Gastrocnemius medialis (tissue), 4 donors: ENCODE measurements around the gene LRRC28. TPM values are rescaled to one million over a fixed set of nuclear protein-coding genes. Genes with fewer than 3 reads are reported as not detected.

Experiments
- ATAC-seq, 2 donors: fragments of 150-250 bp; one replicate each; pipeline ENCODE4 v1.9.1; 2016
- DNase-seq, 2 donors: peaks; one replicate each; pipeline ENCODE4 v3.0.0-alpha.2; 2019
- H3K27ac ChIP-seq, 4 donors: fragments of 200-600 bp; sonication (generic); 1 replicate in 1 of 4; 2 replicates in 3 of 4; pipeline ENCODE4 v1.5.1; 2016 to 2018; ENCODE audit warnings: mild to moderate bottlenecking in 2 of 4, moderate library complexity in 1 of 4
- H3K27me3 ChIP-seq, 3 donors: fragments of 200-600 bp; sonication (generic) in 2 of 3; 1 replicate in 1 of 3; 2 replicates in 2 of 3; pipeline versions ENCODE4 v1.5.1 to v1.6.0; 2016 to 2019; ENCODE audit warnings: mild to moderate bottlenecking in 1 of 3, moderate library complexity in 1 of 3
- H3K36me3 ChIP-seq, 2 donors: fragments of 200-600 bp; sonication (generic) in 1 of 2; one replicate each; pipeline ENCODE4 v1.5.1; 2017 to 2018
- H3K4me1 ChIP-seq, 2 donors: fragments of 200-600 bp; sonication (generic) in 1 of 2; one replicate each; pipeline ENCODE4 v1.5.1; 2016 to 2017; ENCODE audit warnings: mild to moderate bottlenecking in 2 of 2
- H3K4me3 ChIP-seq, 4 donors: fragments of 200-600 bp; sonication (generic) in 3 of 4; 1 replicate in 1 of 4; 2 replicates in 3 of 4; pipeline ENCODE4 v1.5.1; 2016 to 2019; ENCODE audit warnings: mild to moderate bottlenecking in 2 of 4
- H3K9me3 ChIP-seq, 3 donors: fragments of 200-600 bp; sonication (generic) in 2 of 3; 1 replicate in 1 of 3; 2 replicates in 2 of 3; pipeline ENCODE4 v1.5.1; 2016 to 2019
- POLR2A ChIP-seq, 2 donors: fragments of 450-650 bp; IDR thresholded peaks; one replicate each; pipeline ENCODE4 v1.6.1; 2017; ENCODE audit warnings: antibody characterized with exemption in 2 of 2, mild to moderate bottlenecking in 2 of 2, moderate library complexity in 2 of 2
- in situ Hi-C, 4 donors: fragments of 200-750 bp; cut with MboI; loops; one replicate each; pipeline versions ENCODE4 v1.15.0 to v1.8.0; 2017; ENCODE audit warnings: low sequenced_read_pairs in 4 of 4
- intact Hi-C: fragments of 100-400 bp; cut with DNase I; formaldehyde crosslinking; loops from one replicate; pipeline ENCODE4 v1.15.1; 2023; ENCODE audit warnings: low total_unique reads
- total RNA-seq, 4 donors: library from RNA; depleted of rRNA; stranded (reverse); fragments of >200 nt; gene quantifications; one replicate each; pipeline versions ENCODE4 v1.1.0 to v1.2.3, GENCODE V29; 2016
- TF ChIP-seq, protein P1 (sequence below), 5 experiments: fragments of 450-650 bp in 3 of 5; fragments of 200-600 bp in 2 of 5; sonication (generic) in 2 of 5; IDR thresholded peaks in 4 of 5; conservative IDR thresholded peaks in 1 of 5; 1 replicate in 4 of 5; 2 replicates in 1 of 5; pipeline ENCODE4 v1.5.1; 2016 to 2019; ENCODE audit warnings: antibody characterized with exemption in 5 of 5, mild to moderate bottlenecking in 3 of 5, moderate library complexity in 3 of 5

The LRRC28 gene
- total RNA-seq, 4 donors from 2014 or later, result 22.0 to 48.5 (median 36.9) TPM

DNA sequence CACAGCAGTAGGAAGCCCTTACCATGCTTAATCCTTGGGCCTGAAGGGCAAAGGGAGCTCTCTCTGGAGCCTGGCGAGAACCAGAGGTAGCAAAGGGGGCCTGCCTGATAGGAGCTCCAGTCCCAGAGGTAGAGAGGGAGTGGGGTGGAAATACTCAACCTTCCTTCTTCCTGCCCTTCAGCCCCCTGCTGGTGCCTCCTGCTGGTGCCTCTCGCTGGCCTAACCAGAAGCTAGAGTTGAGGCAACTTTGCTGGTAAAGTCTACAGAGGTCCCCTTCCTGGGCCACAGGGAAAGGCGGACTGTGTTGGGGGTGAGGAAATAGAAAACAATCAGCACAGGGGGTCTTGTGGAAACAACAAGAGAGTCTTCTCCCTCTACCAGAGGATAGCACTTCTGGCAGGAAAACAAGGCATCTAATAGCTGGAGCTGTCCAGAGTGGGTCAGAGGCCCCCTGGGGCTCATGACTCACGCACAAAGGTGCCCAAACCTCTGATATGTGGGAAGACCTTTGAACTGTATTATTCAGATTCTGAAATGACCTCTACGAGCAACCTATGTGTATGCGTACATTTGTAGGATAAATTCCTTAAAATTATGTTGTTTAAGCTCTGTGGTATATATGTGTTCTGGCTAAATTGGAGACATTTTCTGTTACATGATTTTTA, 133.9 kb downstream of the LRRC28 start:
- DNase-seq (no peak), ATAC-seq (no peak)
- no peaks in the 10 kb centered on the region for H3K36me3 ChIP-seq
- in situ Hi-C loops (loop anchor here in 1 of 4 donors (25.0 kb wide), 1 partner anchor 98 kb away; no protein-coding TSS in a partner anchor), intact Hi-C loops (no loop called here)
- H3K27me3 ChIP-seq, result no peaks in the 10 kb centered on the region
- no peaks in the 10 kb centered on the region for H3K9me3 ChIP-seq
- TF ChIP-seq POLR2A (IDR thresholded peaks at IDR 0.05), result no peak
- TF ChIP-seq, protein P1, sequence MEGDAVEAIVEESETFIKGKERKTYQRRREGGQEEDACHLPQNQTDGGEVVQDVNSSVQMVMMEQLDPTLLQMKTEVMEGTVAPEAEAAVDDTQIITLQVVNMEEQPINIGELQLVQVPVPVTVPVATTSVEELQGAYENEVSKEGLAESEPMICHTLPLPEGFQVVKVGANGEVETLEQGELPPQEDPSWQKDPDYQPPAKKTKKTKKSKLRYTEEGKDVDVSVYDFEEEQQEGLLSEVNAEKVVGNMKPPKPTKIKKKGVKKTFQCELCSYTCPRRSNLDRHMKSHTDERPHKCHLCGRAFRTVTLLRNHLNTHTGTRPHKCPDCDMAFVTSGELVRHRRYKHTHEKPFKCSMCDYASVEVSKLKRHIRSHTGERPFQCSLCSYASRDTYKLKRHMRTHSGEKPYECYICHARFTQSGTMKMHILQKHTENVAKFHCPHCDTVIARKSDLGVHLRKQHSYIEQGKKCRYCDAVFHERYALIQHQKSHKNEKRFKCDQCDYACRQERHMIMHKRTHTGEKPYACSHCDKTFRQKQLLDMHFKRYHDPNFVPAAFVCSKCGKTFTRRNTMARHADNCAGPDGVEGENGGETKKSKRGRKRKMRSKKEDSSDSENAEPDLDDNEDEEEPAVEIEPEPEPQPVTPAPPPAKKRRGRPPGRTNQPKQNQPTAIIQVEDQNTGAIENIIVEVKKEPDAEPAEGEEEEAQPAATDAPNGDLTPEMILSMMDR (IDR thresholded peaks at IDR 0.05 in 4 of 5, conservative IDR thresholded peaks at IDR 0.05 in 1 of 5), result no peak
- H3K4me3 ChIP-seq, result no peak overlapping the region
- peaks cover 12 to 23% of the 10 kb centered on the region in 2 donors for H3K4me1 ChIP-seq
- no peak overlapping the region for H3K27ac ChIP-seq

DNA sequence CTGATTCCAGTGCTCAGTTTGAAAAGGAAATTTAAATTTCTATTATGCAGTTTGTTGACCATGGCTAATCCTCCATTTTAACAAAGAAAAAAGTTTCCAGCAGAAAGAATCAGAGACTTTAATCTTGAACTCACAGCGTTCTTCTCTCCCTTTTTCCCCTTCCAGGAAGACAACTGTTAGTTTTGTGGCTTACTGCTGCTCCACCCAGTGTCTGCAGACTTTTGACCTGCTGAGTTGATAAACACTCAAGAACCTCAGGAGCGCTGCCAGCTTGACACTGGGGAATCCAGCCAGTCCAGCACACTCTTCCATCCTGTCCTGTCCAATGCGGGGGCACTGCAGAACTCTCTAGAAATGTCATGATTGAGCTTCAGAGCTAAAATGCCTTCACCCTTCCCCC, 134.6 kb downstream of the LRRC28 start:
- H3K4me3 ChIP-seq, result no peak overlapping the region
- ATAC-seq (peak; percentile 68 to 75), DNase-seq (peak in 1 of 2 donors; percentile 57)
- in situ Hi-C loops, result loop anchor here in 1 of 4 donors (25.0 kb wide), 1 partner anchor 99 kb away; no protein-coding TSS in a partner anchor
- TF ChIP-seq, protein P1 (IDR thresholded peaks at IDR 0.05 in 4 of 5, conservative IDR thresholded peaks at IDR 0.05 in 1 of 5), result no peak
- no peaks in the 10 kb centered on the region for H3K9me3 ChIP-seq
- intact Hi-C loops, result no loop called here
- no peak overlapping the region for H3K27ac ChIP-seq
- H3K4me1 ChIP-seq, result peaks cover 12 to 23% of the 10 kb centered on the region in 2 donors
- no peaks in the 10 kb centered on the region for H3K27me3 ChIP-seq
- no peaks in the 10 kb centered on the region for H3K36me3 ChIP-seq

DNA sequence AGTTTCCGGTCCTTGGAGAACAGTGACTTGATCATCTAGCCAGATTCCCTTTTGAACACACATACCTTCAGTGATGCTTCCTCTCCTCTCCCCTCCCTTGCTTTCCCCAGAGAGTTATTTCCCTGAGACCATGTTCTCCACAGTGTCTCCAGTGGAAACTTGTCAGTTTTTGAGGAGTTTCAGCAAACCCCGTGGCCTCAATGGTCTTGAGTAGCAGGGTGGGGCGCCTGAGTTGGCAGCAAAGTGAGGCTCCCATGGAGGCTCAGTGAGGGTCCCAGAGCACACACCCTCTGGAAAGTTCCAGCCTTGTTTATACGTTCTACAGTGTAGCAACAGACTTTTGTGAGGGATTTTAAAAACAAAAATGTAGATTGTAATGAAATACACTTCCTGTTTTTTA, 135.1 kb downstream of the LRRC28 start:
- in situ Hi-C loops (loop anchor here in 1 of 4 donors (25.0 kb wide), 1 partner anchor 99 kb away; no protein-coding TSS in a partner anchor), intact Hi-C loops (no loop called here)
- no peaks in the 10 kb centered on the region for H3K27me3 ChIP-seq
- H3K4me3 ChIP-seq, result no peak overlapping the region
- TF ChIP-seq, protein P1 (IDR thresholded peaks at IDR 0.05 in 4 of 5, conservative IDR thresholded peaks at IDR 0.05 in 1 of 5), result no peak
- TF ChIP-seq POLR2A (IDR thresholded peaks at IDR 0.05), result no peak
- peaks cover 12 to 23% of the 10 kb centered on the region in 2 donors for H3K4me1 ChIP-seq
- no peaks in the 10 kb centered on the region for H3K36me3 ChIP-seq
- no peak for ATAC-seq
- no peak for DNase-seq
- no peaks in the 10 kb centered on the region for H3K9me3 ChIP-seq
- H3K27ac ChIP-seq, result no peak overlapping the region

DNA sequence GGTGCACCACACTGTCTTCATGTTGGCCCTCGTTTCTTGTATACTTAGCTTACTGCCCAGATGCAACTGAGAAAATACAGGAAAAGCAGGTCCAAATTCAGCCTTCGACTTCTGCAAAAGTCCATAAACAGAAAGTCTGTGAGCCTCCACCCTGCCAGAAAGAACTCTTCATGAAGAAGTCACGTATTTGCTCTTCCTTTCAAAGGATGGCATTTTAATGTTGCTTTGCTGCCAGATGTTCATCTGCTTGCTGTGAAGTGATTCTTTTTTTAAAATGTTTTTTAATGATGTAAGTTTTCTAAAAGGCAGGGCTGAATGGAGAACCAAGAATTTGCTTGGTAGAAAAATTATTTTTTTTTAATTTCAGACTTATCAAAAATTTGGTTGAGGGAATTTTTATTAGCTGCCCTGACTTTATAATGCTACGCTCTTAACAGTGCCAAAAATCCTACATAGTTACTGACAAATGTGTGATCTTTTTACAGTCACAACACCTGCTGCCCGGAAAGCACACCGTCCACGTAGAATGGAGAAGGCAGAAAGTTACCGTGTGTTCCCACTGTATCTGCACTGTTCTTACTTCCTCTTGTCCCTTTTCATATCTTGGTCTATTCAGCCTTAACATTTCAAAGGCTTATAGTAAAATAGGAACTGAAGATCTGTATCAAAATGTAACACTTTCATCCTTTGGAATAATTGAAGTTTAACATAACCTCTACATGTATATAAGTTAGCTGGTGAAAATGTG, 136.3 kb downstream of the LRRC28 start:
- DNase-seq (no peak), ATAC-seq (no peak)
- Histone ChIP-seq H3K27me3 (no peaks in the 10 kb centered on the region), H3K4me1 (peaks cover 12 to 23% of the 10 kb centered on the region in 2 donors), H3K36me3 (no peaks in the 10 kb centered on the region), H3K9me3 (peaks cover 0 to 8% (median 0%) of the 10 kb centered on the region in 3 donors), H3K4me3 (no peak overlapping the region), H3K27ac (no peak overlapping the region)
- in situ Hi-C loops (loop anchor here in 1 of 4 donors (25.0 kb wide), 1 partner anchor 100 kb away; no protein-coding TSS in a partner anchor), intact Hi-C loops (no loop called here)
- TF ChIP-seq, protein P1 (IDR thresholded peaks at IDR 0.05 in 4 of 5, conservative IDR thresholded peaks at IDR 0.05 in 1 of 5), result no peak
- TF ChIP-seq POLR2A (IDR thresholded peaks at IDR 0.05), result no peak
